Neural crest cell (in vitro differentiated cells): ENCODE data around the gene NECTIN1. TPM values are rescaled to one million over a fixed set of nuclear protein-coding genes. Genes with fewer than 3 reads are reported as not detected.

ENCODE experiments used
- DNase-seq: peaks from one replicate; pipeline ENCODE4 v3.0.0; 2021; ENCODE audit warnings: low read depth, mixed read lengths, low spot score
- H3K27ac Mint-ChIP-seq: one replicate; pipeline ENCODE4 v1.8.0; 2021; ENCODE audit warnings: mild to moderate bottlenecking, mixed read lengths; ENCODE audit not compliant: unreplicated experiment
- H3K27me3 Mint-ChIP-seq: 2 replicates; pipeline ENCODE4 v1.8.0; 2021; ENCODE audit warnings: low read depth, mild to moderate bottlenecking, mixed read lengths
- H3K36me3 Mint-ChIP-seq: 2 replicates; pipeline ENCODE4 v1.8.0; 2021; ENCODE audit warnings: low read depth, mild to moderate bottlenecking, mixed read lengths
- H3K4me1 Mint-ChIP-seq: 2 replicates; pipeline ENCODE4 v1.8.0; 2021; ENCODE audit warnings: mixed read lengths
- H3K4me3 Mint-ChIP-seq: one replicate; pipeline ENCODE4 v1.8.0; 2021; ENCODE audit warnings: mild to moderate bottlenecking, mixed read lengths
- H3K9me3 Mint-ChIP-seq: 2 replicates; pipeline ENCODE4 v1.8.0; 2021; ENCODE audit warnings: mixed read lengths
- CTCF ChIP-seq: fragments of 200-600 bp; sonication (generic); conservative IDR thresholded peaks from 2 replicates; pipeline ENCODE4 v1.5.0; 2021; ENCODE audit warnings: antibody characterized with exemption, mild to moderate bottlenecking
- total RNA-seq: library from RNA; stranded (reverse); gene quantifications from 2 replicates; pipeline ENCODE4 v1.2.1, GENCODE V29; 2021

The NECTIN1 gene
- total RNA-seq, 1 donor from 2014 or later = 49.2 TPM

DNA sequence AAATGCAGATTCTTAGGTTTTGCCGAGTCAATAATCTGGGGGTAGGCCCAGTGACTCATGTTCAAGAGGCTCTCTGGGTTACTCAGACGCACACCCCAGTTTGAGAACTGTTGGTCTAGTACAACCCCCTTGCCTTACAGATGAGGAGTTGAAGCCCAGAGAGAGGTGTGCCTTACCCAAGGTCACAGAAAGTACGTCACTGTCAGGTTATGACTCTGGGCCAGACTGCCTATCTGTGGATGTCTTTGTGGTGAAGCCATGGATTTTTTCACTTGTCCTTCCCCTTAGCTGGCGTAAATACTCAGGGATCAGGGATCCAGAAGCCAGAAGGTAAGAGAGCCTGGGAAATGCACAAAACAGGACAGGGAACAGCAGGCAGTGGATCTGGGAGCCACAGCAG lies 25.2 kb upstream of the NECTIN1 start:
- H3K36me3 Mint-ChIP-seq = no peaks in the 10 kb centered on the region
- no peaks in the 10 kb centered on the region for H3K4me1 Mint-ChIP-seq
- TF ChIP-seq CTCF = no peak
- DNase-seq = no peak
- no peaks in the 10 kb centered on the region for H3K9me3 Mint-ChIP-seq
- no peak overlapping the region for H3K27ac Mint-ChIP-seq
- H3K4me3 Mint-ChIP-seq = no peak overlapping the region
- H3K27me3 Mint-ChIP-seq = peaks cover 16% of the 10 kb centered on the region

GRCh38 chr11:119752946-119753345 lies 23.9 kb upstream of the NECTIN1 start:
- no peak overlapping the region for H3K4me3 Mint-ChIP-seq
- H3K36me3 Mint-ChIP-seq = no peaks in the 10 kb centered on the region
- no peak for TF ChIP-seq CTCF
- H3K27me3 Mint-ChIP-seq = peaks cover 16% of the 10 kb centered on the region
- H3K27ac Mint-ChIP-seq = no peak overlapping the region
- no peak for DNase-seq
- H3K4me1 Mint-ChIP-seq = no peaks in the 10 kb centered on the region
- no peaks in the 10 kb centered on the region for H3K9me3 Mint-ChIP-seq

GRCh38 chr11:119752345-119752871 lies 23.4 kb upstream of the NECTIN1 start:
- Mint-ChIP-seq H3K27ac (no peak overlapping the region), H3K4me3 (no peak overlapping the region), H3K27me3 (peaks cover 15% of the 10 kb centered on the region), H3K4me1 (no peaks in the 10 kb centered on the region), H3K36me3 (no peaks in the 10 kb centered on the region), H3K9me3 (no peaks in the 10 kb centered on the region)
- DNase-seq = no peak
- TF ChIP-seq CTCF = no peak

GRCh38 chr11:119750056-119750455 lies 21.1 kb upstream of the NECTIN1 start:
- Mint-ChIP-seq H3K27me3 (peaks cover 14% of the 10 kb centered on the region), H3K4me1 (no peaks in the 10 kb centered on the region), H3K36me3 (no peaks in the 10 kb centered on the region), H3K27ac (no peak overlapping the region), H3K9me3 (no peaks in the 10 kb centered on the region), H3K4me3 (no peak overlapping the region)
- no peak for TF ChIP-seq CTCF
- no peak for DNase-seq

DNA sequence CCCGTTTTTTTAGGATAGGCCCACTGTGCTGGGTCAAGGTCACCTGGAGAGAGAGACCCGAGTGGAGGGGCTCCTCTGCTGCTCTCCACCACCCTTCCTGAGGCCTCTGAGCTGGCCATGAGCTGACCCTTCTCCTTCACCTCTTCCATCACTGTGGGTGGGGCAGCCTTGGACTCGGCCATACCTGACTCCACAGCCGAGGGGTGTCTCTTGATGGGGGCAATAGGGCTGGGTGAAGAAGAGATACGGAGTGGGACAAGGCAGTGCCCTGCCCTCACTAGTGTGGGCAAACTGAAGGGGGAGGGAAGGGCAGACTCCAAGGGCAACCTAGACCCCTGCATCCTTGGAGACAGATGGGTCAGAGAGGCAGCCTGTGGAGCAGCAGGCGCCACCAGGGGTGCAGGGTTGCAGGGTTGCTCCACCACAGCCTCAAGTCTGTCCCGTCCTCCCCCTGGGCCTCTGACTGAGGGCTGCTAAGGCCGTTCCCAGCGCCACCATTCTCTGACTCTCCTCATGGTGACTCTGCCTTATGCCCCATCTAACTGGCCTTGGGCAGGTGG lies 20.1 kb upstream of the NECTIN1 start:
- DNase-seq = no peak
- no peak for TF ChIP-seq CTCF
- H3K27me3 Mint-ChIP-seq = peaks cover 7% of the 10 kb centered on the region
- H3K4me1 Mint-ChIP-seq = no peaks in the 10 kb centered on the region
- H3K4me3 Mint-ChIP-seq = no peak overlapping the region
- no peaks in the 10 kb centered on the region for H3K9me3 Mint-ChIP-seq
- no peaks in the 10 kb centered on the region for H3K36me3 Mint-ChIP-seq
- no peak overlapping the region for H3K27ac Mint-ChIP-seq
